Keratinocyte (primary cell): ENCODE results near the gene ABCG1. TPM values are rescaled to one million over a fixed set of nuclear protein-coding genes. Genes with fewer than 3 reads are reported as not detected.

Source experiments
- DNase-seq: peaks from one replicate; pipeline ENCODE4 v3.0.0-alpha.2; 2011; ENCODE audit warnings: low read depth, missing footprints, low spot score
- FAIRE-seq: peaks from 2 replicates; lab custom pipeline; 2011; peaks lifted over from hg19 to GRCh38; lab: Jason Lieb, UNC
- H2AFZ ChIP-seq: 2 replicates; pipeline ENCODE4 v1.6.0; 2012; ENCODE audit warnings: low read length, control low read depth, inconsistent platforms; ENCODE audit not compliant: control insufficient read depth
- H3K27ac ChIP-seq: 2 replicates; pipeline ENCODE4 v1.5.1; 2011; ENCODE audit warnings: low read length; ENCODE audit not compliant: control insufficient read depth, insufficient read depth
- H3K27me3 ChIP-seq: 3 replicates; pipeline ENCODE4 v1.6.0; 2011; ENCODE audit warnings: low read length; ENCODE audit not compliant: control insufficient read depth, insufficient read depth; ENCODE audit errors: extremely low read depth
- H3K36me3 ChIP-seq, 2 experiments: 2 replicates in 1 of 2; 3 replicates in 1 of 2; pipeline ENCODE4 v1.5.1; 2011; ENCODE audit warnings: low read length in 2 of 2, mild to moderate bottlenecking in 1 of 2; ENCODE audit not compliant: control insufficient read depth in 2 of 2, insufficient read depth in 2 of 2; ENCODE audit errors: extremely low read depth in 1 of 2
- H3K4me1 ChIP-seq: 3 replicates; pipeline ENCODE4 v1.5.1; 2011; ENCODE audit warnings: low read length; ENCODE audit not compliant: control insufficient read depth, insufficient read depth; ENCODE audit errors: extremely low read depth
- H3K4me2 ChIP-seq: 3 replicates; pipeline ENCODE4 v1.6.0; 2011; ENCODE audit warnings: low read depth, low read length; ENCODE audit not compliant: control insufficient read depth, insufficient read depth; ENCODE audit errors: extremely low read depth
- H3K4me3 ChIP-seq, 3 experiments: fragments of 200-600 bp in 1 of 3; sonication (generic) in 1 of 3; 2 replicates in 2 of 3; 3 replicates in 1 of 3; pipeline ENCODE4 v1.5.1; 2011 to 2016; ENCODE audit warnings: low read length in 3 of 3, mild to moderate bottlenecking in 3 of 3, control low read depth in 2 of 3, inconsistent platforms in 1 of 3, low read depth in 1 of 3, mixed read lengths in 1 of 3, mixed run types in 1 of 3, moderate library complexity in 1 of 3; ENCODE audit not compliant: control insufficient read depth in 2 of 3, insufficient read depth in 2 of 3; ENCODE audit errors: extremely low read depth in 1 of 3
- H3K79me2 ChIP-seq: 2 replicates; pipeline ENCODE4 v1.6.0; 2012; ENCODE audit warnings: low read length; ENCODE audit not compliant: control insufficient read depth, insufficient read depth
- H3K9ac ChIP-seq: 3 replicates; pipeline ENCODE4 v1.6.0; 2011; ENCODE audit warnings: low read length; ENCODE audit not compliant: control insufficient read depth, insufficient read depth; ENCODE audit errors: extremely low read depth
- H3K9me1 ChIP-seq: 3 replicates; pipeline ENCODE4 v1.6.0; 2011; ENCODE audit warnings: low read length; ENCODE audit not compliant: control insufficient read depth, insufficient read depth; ENCODE audit errors: extremely low read depth
- H3K9me3 ChIP-seq: 2 replicates; pipeline ENCODE4 v1.5.1; 2012; ENCODE audit warnings: low read depth, low read length; ENCODE audit not compliant: control insufficient read depth
- H4K20me1 ChIP-seq: 3 replicates; pipeline ENCODE4 v1.6.0; 2011; ENCODE audit warnings: low read length; ENCODE audit not compliant: control insufficient read depth, insufficient read depth; ENCODE audit errors: extremely low read depth
- CTCF ChIP-seq, 3 experiments: IDR thresholded peaks in 1 of 3; conservative IDR thresholded peaks in 1 of 3; optimal IDR thresholded peaks in 1 of 3; 2 replicates in 2 of 3; 3 replicates in 1 of 3; pipeline versions ENCODE3 to v1.5.1; 2011; ENCODE audit warnings: low read length in 3 of 3, mild to moderate bottlenecking in 3 of 3, moderate library complexity in 2 of 3, control low read depth in 1 of 3, inconsistent platforms in 1 of 3; ENCODE audit not compliant: insufficient read depth in 2 of 3; ENCODE audit errors: extremely low read depth in 1 of 3
- EZH2 ChIP-seq: IDR thresholded peaks from one replicate; pipeline ENCODE4 v1.6.1; 2012; ENCODE audit warnings: inconsistent platforms, mild to moderate bottlenecking, low read length, moderate library complexity
- dilution Hi-C: fragments of 300-500 bp; cut with MboI; formaldehyde crosslinking; loops from one replicate; pipeline ENCODE4 v1.7.0; 2020; ENCODE audit warnings: low sequenced_read_pairs; ENCODE audit not compliant: extremely low pct_ligation_motif_present
- polyA plus RNA-seq, 5 experiments: library from polyadenylated mRNA; depleted of rRNA in 3 of 5; stranded (reverse) in 3 of 5; stranded (forward) in 1 of 5; unstranded in 1 of 5; fragments of >200 nt; gene quantifications; 1 replicate in 1 of 5; 2 replicates in 3 of 5; 3 replicates in 1 of 5; pipeline versions ENCODE4 v1.2.1 to v1.2.3, GENCODE V29; 2011 to 2012; ENCODE audit warnings: missing spikeins in 2 of 5, low read depth in 1 of 5, low replicate concordance in 1 of 5

ABCG1 gene
- polyA plus RNA-seq, 1 donor (not counting 4 experiments of a cell fraction or from before 2014, with no cell fraction given) = 3.3 TPM

- Histone ChIP-seq H3K4me1 (peaks cover 36% of the 10 kb centered on the region), H3K79me2 (no peaks in the 10 kb centered on the region), H3K27ac (peak overlapping the region; percentile 45), H3K9me3 (no peaks in the 10 kb centered on the region), H3K4me2 (peak overlapping the region; percentile 70), H2AFZ (no peak overlapping the region), H3K36me3 (no peaks in the 10 kb centered on the region), H3K27me3 (no peaks in the 10 kb centered on the region), H3K9me1 (no peaks in the 10 kb centered on the region), H3K9ac (peak overlapping the region; percentile 8), H4K20me1 (no peaks in the 10 kb centered on the region), H3K4me3 (peak overlapping the region in 1 of 3 experiments; percentile 26)
- DNase-seq (peak; percentile 35), FAIRE-seq (peak; percentile 90)
- dilution Hi-C loops = no loop called here
- TF ChIP-seq CTCF (optimal IDR thresholded peaks at IDR 0.05 in 1 of 3, IDR thresholded peaks at IDR 0.05 in 1 of 3, conservative IDR thresholded peaks at IDR 0.05 in 1 of 3; ENCODE audit: extremely low read depth in 1 of 3, insufficient read depth in 2 of 3, low read length in 3 of 3) (no peak), EZH2 (no peak)
Measured at GRCh38 chr21:42198929-42199867, 19.7 kb upstream of the ABCG1 start.

DNA sequence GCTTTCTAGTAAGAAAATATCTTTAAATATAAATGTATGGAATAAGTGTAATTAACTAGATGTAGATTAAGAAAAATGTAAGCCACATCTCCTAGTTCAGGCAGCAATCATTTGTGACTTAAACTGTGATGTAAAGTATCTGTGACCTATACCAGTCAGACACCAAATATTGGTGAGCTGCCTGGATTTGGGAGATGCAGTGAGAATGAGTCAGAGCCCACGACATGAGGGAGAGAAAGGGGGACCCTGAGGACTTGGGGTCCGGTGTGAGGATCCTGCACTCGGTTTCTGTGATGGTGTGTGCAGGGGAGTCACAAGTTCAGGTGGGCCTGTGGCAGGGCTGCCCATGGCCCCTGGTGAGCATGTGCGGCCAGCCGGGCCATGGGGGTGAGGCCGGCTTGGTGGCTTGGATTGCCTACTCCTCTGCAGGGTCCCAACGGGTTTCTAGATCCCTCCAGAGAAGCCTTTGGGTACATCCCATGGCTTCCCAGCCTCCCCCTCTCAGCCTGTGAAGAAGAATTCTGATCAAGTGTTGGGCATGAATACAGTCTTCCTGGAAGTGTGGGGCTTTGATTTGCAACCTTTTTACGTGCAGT, 19.0 kb upstream of the ABCG1 start:
- Histone ChIP-seq H4K20me1 (no peaks in the 10 kb centered on the region), H3K4me3 (no peak overlapping the region), H3K36me3 (no peaks in the 10 kb centered on the region), H3K4me2 (peak overlapping the region; percentile 70), H3K79me2 (no peaks in the 10 kb centered on the region), H3K4me1 (peaks cover 36% of the 10 kb centered on the region), H3K9ac (peak overlapping the region; percentile 47), H3K9me3 (no peaks in the 10 kb centered on the region), H2AFZ (no peak overlapping the region), H3K27ac (peak overlapping the region; percentile 45), H3K9me1 (no peaks in the 10 kb centered on the region), H3K27me3 (no peaks in the 10 kb centered on the region)
- FAIRE-seq (no peak), DNase-seq (no peak)
- dilution Hi-C loops = no loop called here
- TF ChIP-seq EZH2 (no peak), CTCF (optimal IDR thresholded peaks at IDR 0.05 in 1 of 3, IDR thresholded peaks at IDR 0.05 in 1 of 3, conservative IDR thresholded peaks at IDR 0.05 in 1 of 3; ENCODE audit: extremely low read depth in 1 of 3, insufficient read depth in 2 of 3, low read length in 3 of 3) (no peak)
